GM18868 (cell line): ENCODE data around the gene PDE11A.

Source experiments
- ATAC-seq: cut with Tn5 transposase; IDR thresholded peaks from one replicate; pipeline ENCODE4 v1.9.1; 2021; ENCODE audit warnings: mild to moderate bottlenecking, moderate library complexity; ENCODE audit not compliant: unreplicated experiment

Gene PDE11A

GRCh38 chr2:177708106-177708505 lies 364.5 kb downstream of the PDE11A start:
- no peak for ATAC-seq

- no peak for ATAC-seq
Measured at GRCh38 chr2:177705511-177706173, 366.9 kb downstream of the PDE11A start.

- ATAC-seq: no peak
Measured at GRCh38 chr2:177703159-177703558, 369.4 kb downstream of the PDE11A start.

- ATAC-seq: no peak
Measured at GRCh38 chr2:177698281-177698680, 374.3 kb downstream of the PDE11A start.

DNA sequence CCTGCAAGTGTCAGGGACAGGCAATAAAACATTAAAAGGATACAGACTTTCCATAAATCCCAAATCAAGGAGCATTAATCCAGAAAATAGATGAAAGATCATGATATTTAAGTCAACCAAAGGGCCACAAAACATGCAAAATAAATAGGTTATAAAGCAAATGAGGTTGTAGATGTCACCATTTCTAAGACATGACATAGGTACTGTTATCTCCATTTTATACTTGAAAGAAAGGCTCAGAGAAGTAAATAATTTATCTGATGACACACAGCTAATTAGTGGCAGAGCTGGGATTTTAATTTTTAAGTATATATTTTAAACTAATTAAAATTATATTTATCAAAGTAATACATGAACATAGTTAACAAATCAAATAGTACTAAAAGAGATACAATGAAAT lies 378.2 kb downstream of the PDE11A start:
- no peak for ATAC-seq

- no peak for ATAC-seq
Measured at GRCh38 chr2:177693658-177694339, 378.8 kb downstream of the PDE11A start.

- ATAC-seq: no peak
Measured at GRCh38 chr2:177692783-177693269, 379.8 kb downstream of the PDE11A start.

DNA sequence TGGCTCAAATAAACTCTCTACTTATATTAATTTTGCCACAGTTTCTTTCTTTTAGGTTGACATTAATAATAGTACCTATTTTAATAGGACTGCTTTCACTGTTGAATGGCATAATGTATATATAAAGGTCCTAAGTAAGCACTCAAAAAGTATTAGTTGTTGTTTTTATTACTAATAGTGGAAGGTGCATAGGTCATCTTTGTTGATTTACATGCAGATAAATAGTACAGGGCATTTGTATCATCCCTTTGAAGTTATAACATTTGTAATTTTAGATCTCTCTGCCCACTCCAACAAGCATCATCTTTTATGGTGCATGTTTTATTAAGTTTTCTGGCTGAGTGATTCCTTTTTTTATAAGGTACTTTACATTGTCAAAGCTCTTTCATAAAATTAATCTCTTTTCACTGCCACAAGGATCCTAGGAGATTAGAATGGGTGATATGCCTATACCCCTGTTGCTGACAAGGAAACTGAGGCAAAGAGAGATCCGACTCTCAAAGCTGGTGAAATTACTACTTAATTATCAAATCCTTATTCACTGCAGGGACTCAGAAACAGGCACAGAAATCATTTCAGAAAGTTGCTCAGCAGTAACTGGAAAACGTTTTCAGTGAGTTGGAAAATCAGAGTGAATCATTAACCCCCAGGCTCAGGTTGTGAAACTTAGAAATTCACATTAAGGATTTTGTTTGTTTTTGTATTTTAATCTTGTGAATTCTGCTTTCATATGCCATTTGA lies 380.4 kb downstream of the PDE11A start:
- no peak for ATAC-seq

GRCh38 chr2:177691177-177691576 lies 381.4 kb downstream of the PDE11A start:
- ATAC-seq: no peak

GRCh38 chr2:177689623-177690022 lies 383.0 kb downstream of the PDE11A start:
- ATAC-seq: no peak

GRCh38 chr2:177688844-177689243 lies 383.7 kb downstream of the PDE11A start:
- ATAC-seq: no peak

DNA sequence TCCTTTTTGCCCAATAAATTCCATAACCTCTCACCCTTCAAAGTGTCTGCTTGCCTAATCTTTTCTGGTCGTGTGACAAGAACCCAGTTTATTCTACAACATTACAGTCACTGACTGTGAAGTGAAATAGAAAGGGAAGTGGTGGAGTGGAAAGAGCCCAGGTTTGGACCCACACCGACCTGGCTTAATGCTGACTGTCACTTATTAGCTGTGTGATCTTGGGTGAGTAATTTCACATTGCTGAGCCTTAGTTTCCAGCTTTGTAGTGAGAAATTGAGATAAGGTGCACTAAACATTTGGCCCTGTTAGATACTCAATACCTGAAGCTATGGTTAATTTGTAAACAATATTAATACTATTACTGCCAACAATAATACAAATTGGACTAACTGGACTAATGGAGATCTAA lies 388.9 kb downstream of the PDE11A start:
- ATAC-seq: no peak

GRCh38 chr2:177682836-177683660 lies 389.5 kb downstream of the PDE11A start:
- no peak for ATAC-seq

DNA sequence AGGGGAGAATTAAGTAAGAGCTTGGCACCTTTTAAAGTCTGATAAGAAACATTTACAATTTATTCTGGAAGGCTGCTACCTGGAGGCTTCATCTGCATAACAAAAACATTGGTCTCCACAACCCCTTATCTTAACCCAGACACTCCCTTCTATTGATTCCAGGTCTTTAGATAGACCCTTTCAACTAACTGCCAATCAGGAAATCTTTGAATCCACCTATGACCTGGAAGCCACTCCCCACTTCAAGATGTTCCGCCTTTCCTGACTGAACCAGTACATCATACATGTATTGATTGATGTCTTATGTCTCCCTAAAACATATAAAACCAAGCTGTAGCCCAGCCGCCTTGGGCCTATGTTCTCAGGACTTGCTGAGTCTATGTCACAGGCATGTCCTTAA lies 390.6 kb downstream of the PDE11A start:
- no peak for ATAC-seq

DNA sequence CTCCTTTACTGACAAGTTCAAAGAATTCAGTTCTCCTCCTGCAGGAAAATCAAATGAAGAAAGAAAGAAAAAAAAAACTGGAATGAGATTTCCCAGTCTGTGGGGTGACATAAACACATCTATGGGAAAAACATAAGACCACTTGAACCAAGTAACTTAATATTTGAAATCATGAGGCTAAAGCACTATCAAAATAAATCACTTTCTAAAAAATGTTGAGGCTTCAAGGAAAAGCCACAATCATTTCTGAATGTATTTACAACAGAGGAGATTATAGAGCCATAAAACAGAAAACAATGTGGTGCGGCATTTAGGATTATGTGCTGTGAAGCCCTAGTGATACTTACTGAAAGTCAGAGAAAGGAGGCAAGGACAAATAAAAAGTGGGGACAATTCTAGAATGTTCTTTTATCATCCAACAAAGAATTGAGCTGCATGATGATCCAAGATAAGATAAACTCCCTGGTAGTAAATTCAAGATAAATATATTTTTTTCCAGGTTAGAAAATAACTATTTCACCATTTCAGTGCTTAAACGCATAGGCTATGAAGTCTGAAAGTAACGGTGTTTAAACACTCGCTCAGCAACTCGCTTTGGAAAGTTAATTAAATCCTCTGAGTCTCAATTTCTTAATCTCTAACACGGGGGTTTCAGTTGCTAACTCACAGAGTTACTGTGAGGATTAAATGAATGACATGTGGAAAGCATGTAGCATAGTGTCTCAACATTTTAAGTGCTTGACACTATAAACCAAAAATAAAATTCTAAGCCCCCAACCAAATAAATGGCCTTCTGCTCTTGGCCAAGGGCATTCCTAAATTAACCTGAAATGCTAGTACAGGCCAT lies 391.5 kb downstream of the PDE11A start:
- no peak for ATAC-seq

- ATAC-seq: no peak
Measured at GRCh38 chr2:177679611-177680605, 392.7 kb downstream of the PDE11A start.

DNA sequence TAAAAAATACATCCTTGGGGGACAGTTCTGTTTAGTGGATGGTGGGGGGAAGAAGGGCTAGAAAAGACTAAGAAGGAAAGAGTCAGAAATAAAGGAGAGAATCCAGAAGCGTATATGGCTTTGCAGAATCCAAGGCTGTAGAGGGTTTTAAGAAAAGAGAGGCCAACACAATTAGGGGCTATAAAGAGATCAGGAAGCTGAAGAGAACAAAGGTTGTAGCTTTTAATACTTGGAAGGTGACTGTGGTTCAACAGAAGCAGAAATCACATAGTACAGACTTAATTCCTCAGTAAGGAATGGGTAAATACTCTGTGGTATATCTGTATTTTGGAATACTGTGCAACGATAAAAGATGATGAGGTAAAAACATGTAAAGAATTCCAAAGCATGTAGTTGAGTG lies 393.6 kb downstream of the PDE11A start:
- no peak for ATAC-seq

GRCh38 chr2:177676636-177677035 lies 395.9 kb downstream of the PDE11A start:
- no peak for ATAC-seq

DNA sequence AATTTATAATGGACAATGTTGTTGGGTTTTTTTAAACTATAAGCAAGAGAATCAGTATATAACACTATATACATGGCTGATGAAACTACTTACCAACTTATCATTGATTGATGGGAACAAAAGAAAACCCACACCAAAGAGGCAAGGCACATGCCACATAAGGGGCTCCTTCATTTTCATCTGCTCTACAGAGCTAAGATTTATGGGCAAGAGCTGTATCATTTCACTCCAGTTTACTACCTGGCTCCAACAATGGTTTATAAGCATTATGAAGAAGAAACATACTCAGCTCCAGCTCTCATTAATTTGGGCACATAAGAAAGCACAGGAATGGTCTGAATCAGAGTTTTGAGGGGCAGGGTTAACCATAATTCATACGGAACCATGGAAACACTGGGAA lies 396.8 kb downstream of the PDE11A start:
- no peak for ATAC-seq
